Measurements from ENCODE around the gene SYPL2.

DNA sequence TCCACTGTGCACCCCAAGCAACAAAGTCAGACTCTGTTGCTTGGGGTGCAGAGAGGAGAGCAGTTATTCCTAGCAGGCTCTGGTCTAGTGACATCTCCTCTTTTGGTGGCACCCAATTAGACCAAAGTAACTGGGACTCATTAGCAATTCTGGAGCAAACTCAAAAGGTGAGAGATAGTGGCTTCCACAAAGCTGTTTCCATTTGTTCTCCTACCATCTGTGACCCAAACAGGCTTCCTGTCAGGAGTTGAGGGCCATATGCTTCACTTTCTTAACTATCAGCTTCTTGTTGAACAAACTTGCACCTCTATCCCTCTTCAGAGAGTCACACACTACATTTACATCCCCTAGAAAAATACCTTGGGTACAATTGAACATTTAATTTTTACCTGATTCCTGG, 15.9 kb downstream of the SYPL2 start:
- TF ChIP-seq, protein P1, sequence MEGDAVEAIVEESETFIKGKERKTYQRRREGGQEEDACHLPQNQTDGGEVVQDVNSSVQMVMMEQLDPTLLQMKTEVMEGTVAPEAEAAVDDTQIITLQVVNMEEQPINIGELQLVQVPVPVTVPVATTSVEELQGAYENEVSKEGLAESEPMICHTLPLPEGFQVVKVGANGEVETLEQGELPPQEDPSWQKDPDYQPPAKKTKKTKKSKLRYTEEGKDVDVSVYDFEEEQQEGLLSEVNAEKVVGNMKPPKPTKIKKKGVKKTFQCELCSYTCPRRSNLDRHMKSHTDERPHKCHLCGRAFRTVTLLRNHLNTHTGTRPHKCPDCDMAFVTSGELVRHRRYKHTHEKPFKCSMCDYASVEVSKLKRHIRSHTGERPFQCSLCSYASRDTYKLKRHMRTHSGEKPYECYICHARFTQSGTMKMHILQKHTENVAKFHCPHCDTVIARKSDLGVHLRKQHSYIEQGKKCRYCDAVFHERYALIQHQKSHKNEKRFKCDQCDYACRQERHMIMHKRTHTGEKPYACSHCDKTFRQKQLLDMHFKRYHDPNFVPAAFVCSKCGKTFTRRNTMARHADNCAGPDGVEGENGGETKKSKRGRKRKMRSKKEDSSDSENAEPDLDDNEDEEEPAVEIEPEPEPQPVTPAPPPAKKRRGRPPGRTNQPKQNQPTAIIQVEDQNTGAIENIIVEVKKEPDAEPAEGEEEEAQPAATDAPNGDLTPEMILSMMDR (IDR thresholded peaks at IDR 0.05; ENCODE audit: low read length) = no peak
- TF ChIP-seq EZH2 (IDR thresholded peaks at IDR 0.05; ENCODE audit: borderline replicate concordance, low read length) = no peak
